ENCODE results near the gene FARSA.
"Not testable (repeated sequence)": the region's sequence is repeated elsewhere in the genome, so short reads cannot be mapped to it uniquely, and the experiment has no call there.

- not testable (repeated sequence) for TF ChIP-seq CTCF, POLR2A, EP300 (IDR thresholded peaks at IDR 0.05)
These were observed 43.2 kb downstream of the FARSA start for GRCh38 chr19:12890299-12890786.
